Measurements from ENCODE around the gene SCTR.

DNA sequence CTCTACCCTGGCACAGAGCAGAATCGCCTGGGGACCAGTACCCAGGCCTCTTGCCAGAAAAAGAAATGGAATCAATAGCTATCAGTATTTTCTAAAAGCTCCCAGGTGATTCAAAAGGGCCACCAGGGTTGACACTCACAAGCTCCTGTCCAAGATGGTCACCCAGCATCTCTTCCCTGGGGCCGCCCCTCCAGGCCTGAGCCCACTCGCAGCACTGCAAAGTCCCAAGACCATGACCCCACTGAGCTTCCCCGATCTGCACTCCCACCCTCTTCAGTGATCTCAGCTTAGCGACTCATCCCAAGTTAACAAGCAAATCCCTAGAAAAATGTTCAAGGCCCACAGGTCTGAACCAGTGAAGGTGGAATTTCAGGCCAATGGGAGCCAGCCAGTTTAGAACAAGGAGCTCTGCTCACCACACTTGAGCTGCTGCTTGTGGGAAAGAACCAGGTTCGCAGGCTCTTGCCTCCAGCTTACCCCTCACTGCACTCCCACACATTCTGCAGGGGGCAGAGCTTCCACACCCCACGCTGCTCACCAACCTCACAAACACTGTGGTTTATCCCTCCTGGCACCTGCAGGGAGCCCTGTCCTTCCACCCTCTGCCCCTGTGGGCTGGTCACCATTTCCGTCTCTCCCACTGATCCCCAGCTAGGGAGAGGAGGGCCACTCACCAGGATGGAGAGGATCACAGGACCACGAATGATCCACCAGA is 72.8 kb downstream of the SCTR start:
- TF ChIP-seq, protein P1, sequence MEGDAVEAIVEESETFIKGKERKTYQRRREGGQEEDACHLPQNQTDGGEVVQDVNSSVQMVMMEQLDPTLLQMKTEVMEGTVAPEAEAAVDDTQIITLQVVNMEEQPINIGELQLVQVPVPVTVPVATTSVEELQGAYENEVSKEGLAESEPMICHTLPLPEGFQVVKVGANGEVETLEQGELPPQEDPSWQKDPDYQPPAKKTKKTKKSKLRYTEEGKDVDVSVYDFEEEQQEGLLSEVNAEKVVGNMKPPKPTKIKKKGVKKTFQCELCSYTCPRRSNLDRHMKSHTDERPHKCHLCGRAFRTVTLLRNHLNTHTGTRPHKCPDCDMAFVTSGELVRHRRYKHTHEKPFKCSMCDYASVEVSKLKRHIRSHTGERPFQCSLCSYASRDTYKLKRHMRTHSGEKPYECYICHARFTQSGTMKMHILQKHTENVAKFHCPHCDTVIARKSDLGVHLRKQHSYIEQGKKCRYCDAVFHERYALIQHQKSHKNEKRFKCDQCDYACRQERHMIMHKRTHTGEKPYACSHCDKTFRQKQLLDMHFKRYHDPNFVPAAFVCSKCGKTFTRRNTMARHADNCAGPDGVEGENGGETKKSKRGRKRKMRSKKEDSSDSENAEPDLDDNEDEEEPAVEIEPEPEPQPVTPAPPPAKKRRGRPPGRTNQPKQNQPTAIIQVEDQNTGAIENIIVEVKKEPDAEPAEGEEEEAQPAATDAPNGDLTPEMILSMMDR (conservative IDR thresholded peaks at IDR 0.05) = no peak
- no peak for TF ChIP-seq EZH2 (IDR thresholded peaks at IDR 0.05; ENCODE audit: low read depth)

Data from PC-9 (cell line).